ENCODE measurements around the gene CELF3. TPM values are rescaled to one million over a fixed set of nuclear protein-coding genes. Genes with fewer than 3 reads are reported as not detected.
A peak's percentile ranks its signal among the peaks of the same experiment; 100 is the strongest.

CELF3 gene
- total and polyA plus RNA-seq, 11 donors = not detected

DNA sequence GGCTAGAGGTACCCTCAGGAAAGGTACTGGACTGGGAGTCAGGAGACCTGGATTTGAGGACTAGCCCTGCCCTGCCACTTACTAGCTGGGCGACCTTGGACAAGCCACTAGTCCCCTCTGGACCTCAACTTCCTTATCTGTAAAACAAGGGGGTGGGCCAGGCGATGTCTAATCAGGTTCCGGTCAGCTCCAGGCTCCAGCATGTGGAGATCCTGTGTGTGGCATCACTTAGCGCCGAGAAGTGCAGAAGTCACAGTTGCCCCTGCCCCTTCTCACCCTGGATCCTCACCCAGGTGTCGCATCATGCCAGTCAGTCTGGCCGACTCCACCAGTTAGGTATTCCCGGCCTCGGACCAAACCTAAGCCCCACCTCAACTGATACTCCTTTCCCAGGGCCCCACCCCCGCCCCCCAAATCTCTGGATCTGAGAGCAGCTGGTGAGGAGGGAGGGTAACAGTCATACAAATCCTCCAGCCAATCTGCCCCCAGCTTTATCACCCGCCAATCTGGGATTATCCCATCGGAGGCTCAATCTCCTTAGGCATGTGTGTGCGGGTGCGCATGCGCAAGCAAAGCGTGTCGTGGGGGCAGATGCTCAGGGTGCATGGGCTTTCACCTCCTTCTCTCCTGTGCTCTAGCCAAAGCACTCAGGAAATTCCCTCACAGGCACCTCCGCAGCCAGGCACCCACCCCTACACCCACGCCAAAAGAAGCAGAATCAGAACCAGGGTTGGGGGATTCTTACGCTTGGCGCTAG is 5.4 kb downstream of the CELF3 start:
- TF ChIP-seq, protein P1, sequence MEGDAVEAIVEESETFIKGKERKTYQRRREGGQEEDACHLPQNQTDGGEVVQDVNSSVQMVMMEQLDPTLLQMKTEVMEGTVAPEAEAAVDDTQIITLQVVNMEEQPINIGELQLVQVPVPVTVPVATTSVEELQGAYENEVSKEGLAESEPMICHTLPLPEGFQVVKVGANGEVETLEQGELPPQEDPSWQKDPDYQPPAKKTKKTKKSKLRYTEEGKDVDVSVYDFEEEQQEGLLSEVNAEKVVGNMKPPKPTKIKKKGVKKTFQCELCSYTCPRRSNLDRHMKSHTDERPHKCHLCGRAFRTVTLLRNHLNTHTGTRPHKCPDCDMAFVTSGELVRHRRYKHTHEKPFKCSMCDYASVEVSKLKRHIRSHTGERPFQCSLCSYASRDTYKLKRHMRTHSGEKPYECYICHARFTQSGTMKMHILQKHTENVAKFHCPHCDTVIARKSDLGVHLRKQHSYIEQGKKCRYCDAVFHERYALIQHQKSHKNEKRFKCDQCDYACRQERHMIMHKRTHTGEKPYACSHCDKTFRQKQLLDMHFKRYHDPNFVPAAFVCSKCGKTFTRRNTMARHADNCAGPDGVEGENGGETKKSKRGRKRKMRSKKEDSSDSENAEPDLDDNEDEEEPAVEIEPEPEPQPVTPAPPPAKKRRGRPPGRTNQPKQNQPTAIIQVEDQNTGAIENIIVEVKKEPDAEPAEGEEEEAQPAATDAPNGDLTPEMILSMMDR (IDR thresholded peaks at IDR 0.05) = no peak
- no peak for TF ChIP-seq POLR2A (IDR thresholded peaks at IDR 0.05)
- 70 to 77% (median 75%) methylated on average over 20 to 21 of the region's 21 CpGs for WGBS, 4 donors

DNA sequence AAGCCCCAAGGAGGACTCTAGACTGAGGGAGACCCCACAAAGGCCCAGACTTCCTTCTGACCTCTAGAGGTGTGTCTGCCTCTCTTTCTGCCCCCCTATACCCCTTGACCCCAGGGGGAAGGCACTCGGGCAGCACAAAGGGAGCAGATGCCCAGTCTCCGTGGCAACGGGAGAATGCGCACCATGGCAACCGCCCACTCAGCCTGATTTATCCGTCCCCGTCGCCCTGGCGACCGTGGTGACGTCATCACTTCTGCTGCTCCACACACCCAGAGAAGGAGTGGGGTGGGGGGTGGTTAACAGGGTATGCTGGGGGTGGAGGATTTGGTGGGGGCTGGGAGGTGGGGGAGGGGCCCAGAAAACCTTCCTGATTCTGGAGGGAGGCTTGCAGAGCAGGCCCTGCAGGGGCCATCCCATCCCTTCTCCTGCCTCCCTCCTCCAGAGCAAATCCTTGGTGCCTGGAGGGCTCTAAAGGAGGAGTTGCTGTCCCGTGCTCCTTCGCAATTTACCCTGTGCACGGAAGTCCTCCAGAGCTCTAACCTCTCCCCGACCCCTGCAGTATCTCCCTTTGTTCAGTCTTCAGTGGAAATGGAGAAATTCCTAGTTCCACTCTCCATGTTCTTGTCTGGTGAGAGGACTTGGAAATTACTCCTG is 6.3 kb downstream of the CELF3 start:
- Histone ChIP-seq H3K9me3 (no peaks in the 10 kb centered on the region), H3K27ac (no peak overlapping the region), H3K27me3 (peaks cover 0 to 17% (median 1%) of the 10 kb centered on the region in 9 donors), H3K36me3 (no peaks in the 10 kb centered on the region), H3K4me1 (no peaks in the 10 kb centered on the region), H3K4me3 (no peak overlapping the region)
- peak in 1 of 5 donors; percentile 51 for DNase-seq
- no peak for ATAC-seq
- 34 to 53% (median 40%) methylated on average over 15 of the region's 15 CpGs for WGBS, 4 donors
- TF ChIP-seq, protein P1 (IDR thresholded peaks at IDR 0.05) = no peak
- TF ChIP-seq POLR2A (IDR thresholded peaks at IDR 0.05) = no peak
- intact Hi-C loops (cut with DNase I) = no loop called here

More for the DNA sequence above, 5.4 kb downstream of the CELF3 start:
- DNase-seq (no peak), ATAC-seq (no peak)
- H3K4me3 ChIP-seq = no peak overlapping the region
- H3K9me3 ChIP-seq = no peaks in the 10 kb centered on the region
- H3K4me1 ChIP-seq = peaks cover 0 to 2% (median 0%) of the 10 kb centered on the region in 12 donors
- no peaks in the 10 kb centered on the region for H3K36me3 ChIP-seq
- H3K27ac ChIP-seq = no peak overlapping the region
- H3K27me3 ChIP-seq = peaks cover 0 to 23% (median 6%) of the 10 kb centered on the region in 9 donors
- intact Hi-C loops (cut with DNase I) = no loop called here

DNA sequence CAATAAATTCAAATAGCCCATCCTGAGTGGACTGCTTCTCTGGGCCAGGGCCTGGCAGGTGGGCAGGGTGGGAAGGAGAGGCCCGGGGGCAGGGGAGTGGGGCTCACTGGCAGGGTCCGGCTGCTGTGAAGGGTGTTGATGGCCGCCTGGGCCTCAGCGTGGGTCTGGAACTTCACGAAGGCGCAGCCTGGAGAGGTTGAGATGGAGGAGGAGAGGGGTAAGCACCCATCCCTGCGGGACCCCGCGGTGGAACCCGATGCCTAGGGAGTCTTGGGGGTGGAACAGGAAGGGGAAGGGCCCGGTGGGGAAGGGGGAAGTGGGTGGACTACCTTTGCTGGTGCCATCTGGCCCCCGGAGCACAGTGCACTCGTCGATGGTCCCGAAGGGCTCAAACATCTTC is 7.7 kb downstream of the CELF3 start:
- Histone ChIP-seq H3K4me1 (no peaks in the 10 kb centered on the region), H3K27ac (no peak overlapping the region), H3K9me3 (no peaks in the 10 kb centered on the region), H3K4me3 (no peak overlapping the region), H3K27me3 (peaks cover 0 to 17% (median 0%) of the 10 kb centered on the region in 9 donors), H3K36me3 (no peaks in the 10 kb centered on the region)
- TF ChIP-seq POLR2A (IDR thresholded peaks at IDR 0.05) = no peak
- TF ChIP-seq, protein P1 (IDR thresholded peaks at IDR 0.05) = no peak
- ATAC-seq = no peak
- intact Hi-C loops (cut with DNase I) = no loop called here
- no peak for DNase-seq
- WGBS, 4 donors = 69 to 84% (median 76%) methylated on average over 15 of the region's 15 CpGs

DNA sequence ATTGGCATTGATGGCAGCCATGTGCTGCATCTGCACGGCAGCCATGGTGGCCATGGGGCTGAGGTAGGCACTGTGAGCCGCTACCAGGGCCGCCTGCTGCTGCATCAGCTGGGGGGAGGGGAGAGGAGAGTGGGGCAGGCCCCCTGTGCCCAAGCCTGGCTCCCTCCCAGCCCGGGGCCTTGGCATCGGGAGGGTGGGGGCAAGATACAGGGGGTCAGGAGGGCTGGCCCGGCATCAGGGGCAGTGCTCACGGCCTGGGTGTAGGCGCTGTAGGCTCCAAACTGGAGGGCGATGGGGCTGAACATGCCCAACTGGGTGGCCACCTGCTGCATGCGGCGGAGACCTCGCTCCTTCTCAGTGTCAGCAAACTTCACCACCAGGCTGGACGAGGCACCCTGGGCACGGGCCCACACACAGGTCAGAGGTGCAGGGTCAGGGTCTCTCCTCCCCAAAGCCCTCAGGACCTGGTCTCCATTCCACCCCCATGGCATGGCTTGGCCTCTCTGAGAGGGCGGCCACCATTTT is 9.0 kb downstream of the CELF3 start:
- peaks cover 0 to 17% (median 0%) of the 10 kb centered on the region in 9 donors for H3K27me3 ChIP-seq
- no peak overlapping the region for H3K4me3 ChIP-seq
- H3K4me1 ChIP-seq = no peaks in the 10 kb centered on the region
- no peaks in the 10 kb centered on the region for H3K9me3 ChIP-seq
- DNase-seq = no peak
- no peak overlapping the region for H3K27ac ChIP-seq
- no peaks in the 10 kb centered on the region for H3K36me3 ChIP-seq
- ATAC-seq = no peak
- TF ChIP-seq, protein P1 (IDR thresholded peaks at IDR 0.05) = no peak
- no peak for TF ChIP-seq POLR2A (IDR thresholded peaks at IDR 0.05)
- 90 to 94% (median 92%) methylated on average over 10 to 15 of the region's 15 CpGs for WGBS, 4 donors
- intact Hi-C loops (cut with DNase I) = no loop called here

All from heart left ventricle (tissue), 16 donors.